GM23338 (cell line): ENCODE results near the gene CCDC27. TPM values are rescaled to one million over a fixed set of nuclear protein-coding genes. Genes with fewer than 3 reads are reported as not detected.
A peak's percentile ranks its signal among the peaks of the same experiment; 100 is the strongest.

Experiments used
- ATAC-seq: fragments of 200-7000 bp; cut with Tn5 transposase; 3 replicates; pipeline ENCODE4 v1.9.1; 2020
- DNase-seq: peaks from one replicate; pipeline ENCODE4 v3.0.0-alpha.2; 2015; ENCODE audit warnings: low spot score
- H2AFZ ChIP-seq: fragments of 200-600 bp; sonication (generic); 2 replicates; pipeline ENCODE4 v1.8.0; 2016; ENCODE audit warnings: antibody characterized with exemption, mild to moderate bottlenecking, moderate library complexity
- H3F3A ChIP-seq: fragments of 200-600 bp; sonication (generic); replicated peaks from 2 replicates; pipeline ENCODE4 v1.8.0; 2017; ENCODE audit warnings: antibody characterized with exemption, mixed run types, low read depth
- H3K27ac ChIP-seq: fragments of 200-600 bp; sonication (generic); 2 replicates; pipeline ENCODE4 v1.6.1; 2016; ENCODE audit warnings: low read depth
- H3K27me3 ChIP-seq: fragments of 200-600 bp; sonication (generic); 2 replicates; pipeline ENCODE4 v1.8.0; 2016; ENCODE audit warnings: mild to moderate bottlenecking, mixed run types, moderate library complexity; ENCODE audit not compliant: insufficient read depth
- H3K36me3 ChIP-seq: fragments of 200-600 bp; sonication (generic); 2 replicates; pipeline ENCODE4 v1.8.0; 2016; ENCODE audit warnings: mild to moderate bottlenecking; ENCODE audit not compliant: insufficient read depth
- H3K4me1 ChIP-seq: fragments of 200-600 bp; sonication (generic); 2 replicates; pipeline ENCODE4 v1.8.0; 2016; ENCODE audit warnings: mild to moderate bottlenecking, moderate library complexity; ENCODE audit not compliant: insufficient read depth
- H3K4me2 ChIP-seq: fragments of 200-600 bp; sonication (generic); 2 replicates; pipeline ENCODE4 v1.7.1; 2017; ENCODE audit warnings: mixed run types
- H3K4me3 ChIP-seq: fragments of 200-600 bp; sonication (generic); 2 replicates; pipeline ENCODE4 v1.6.1; 2016; ENCODE audit warnings: mixed run types
- H3K79me2 ChIP-seq: fragments of 200-600 bp; sonication (generic); replicated peaks from 2 replicates; pipeline ENCODE4 v1.8.0; 2017; ENCODE audit warnings: mild to moderate bottlenecking; ENCODE audit not compliant: insufficient read depth
- H3K9me2 ChIP-seq: fragments of 200-600 bp; sonication (generic); 2 replicates; pipeline ENCODE4 v1.8.0; 2017; ENCODE audit not compliant: insufficient read depth
- H4K20me1 ChIP-seq: fragments of 200-600 bp; sonication (generic); replicated peaks from 2 replicates; pipeline ENCODE4 v1.8.0; 2017; ENCODE audit warnings: mild to moderate bottlenecking; ENCODE audit not compliant: insufficient read depth
- H3K27ac Mint-ChIP-seq: 2 replicates; pipeline ENCODE4 v1.8.0; 2020; ENCODE audit warnings: inconsistent platforms, mild to moderate bottlenecking, moderate library complexity, mixed read lengths
- H3K27me3 Mint-ChIP-seq: 3 replicates; pipeline ENCODE4 v1.8.0; 2022; ENCODE audit warnings: low read depth, mild to moderate bottlenecking, moderate library complexity, mixed read lengths, inconsistent platforms; ENCODE audit not compliant: insufficient read depth, poor library complexity
- H3K36me3 Mint-ChIP-seq: 3 replicates; pipeline ENCODE4 v1.8.0; 2021; ENCODE audit warnings: low read depth, mild to moderate bottlenecking, inconsistent platforms, moderate library complexity, mixed read lengths
- H3K4me1 Mint-ChIP-seq: 3 replicates; pipeline ENCODE4 v1.8.0; 2020; ENCODE audit warnings: mild to moderate bottlenecking, inconsistent platforms, mixed read lengths
- H3K4me3 Mint-ChIP-seq: 3 replicates; pipeline ENCODE4 v1.8.0; 2021; ENCODE audit warnings: moderate library complexity, mild to moderate bottlenecking, inconsistent platforms, mixed read lengths
- H3K9me3 Mint-ChIP-seq: 3 replicates; pipeline ENCODE4 v1.8.0; 2020; ENCODE audit warnings: moderate library complexity, mild to moderate bottlenecking, inconsistent platforms, mixed read lengths
- CREB1 ChIP-seq: fragments of 250-450 bp; sonication (Bioruptor Pico); IDR thresholded peaks from 2 replicates; pipeline ENCODE4 v1.5.0; 2020; ENCODE audit warnings: low read depth, mild to moderate bottlenecking, moderate library complexity
- EZH2 ChIP-seq: fragments of 200-600 bp; sonication (generic); IDR thresholded peaks from one replicate; pipeline ENCODE4 v1.8.0; 2017; ENCODE audit warnings: antibody characterized with exemption, mild to moderate bottlenecking, low read depth; ENCODE audit not compliant: unreplicated experiment
- EZH2phosphoT487 ChIP-seq: fragments of 200-600 bp; sonication (generic); IDR thresholded peaks from one replicate; pipeline ENCODE4 v1.8.1; 2018; ENCODE audit warnings: antibody characterized with exemption; ENCODE audit not compliant: unreplicated experiment
- STAT1 ChIP-seq: IDR thresholded peaks from one replicate; pipeline ENCODE4 v1.6.1; 2016; ENCODE audit warnings: antibody characterized with exemption; ENCODE audit not compliant: unreplicated experiment
- ZNF331 ChIP-seq: fragments of 250-450 bp; sonication (Bioruptor Pico); IDR thresholded peaks from 2 replicates; pipeline ENCODE4 v1.5.0; 2020; ENCODE audit warnings: low read depth, mild to moderate bottlenecking, moderate library complexity
- polyA plus RNA-seq: library from polyadenylated mRNA; unstranded; fragments of >200 nt; fragmentation: Nextera tagmentation; extraction: Ambion mirVana; gene quantifications from 2 replicates; pipeline ENCODE4 v1.2.1, GENCODE V29; 2016
- total RNA-seq: library from RNA; depleted of rRNA; stranded (reverse); fragments of >200 nt; shearing (Covaris generic); gene quantifications from 2 replicates; pipeline ENCODE4 v1.2.3, GENCODE V29; 2014
- TF ChIP-seq, protein P1 (sequence below): IDR thresholded peaks from 2 replicates; pipeline ENCODE4 v1.6.1; 2016; ENCODE audit warnings: antibody characterized with exemption
- TF ChIP-seq, protein P2 (sequence below): fragments of 250-450 bp; sonication (Bioruptor Pico); IDR thresholded peaks from 2 replicates; pipeline ENCODE4 v1.5.0; 2020; ENCODE audit warnings: mild to moderate bottlenecking, moderate library complexity

The CCDC27 gene
- total and polyA plus RNA-seq, 2 experiments from 2014 or later: 0.18 to 0.45 TPM

DNA sequence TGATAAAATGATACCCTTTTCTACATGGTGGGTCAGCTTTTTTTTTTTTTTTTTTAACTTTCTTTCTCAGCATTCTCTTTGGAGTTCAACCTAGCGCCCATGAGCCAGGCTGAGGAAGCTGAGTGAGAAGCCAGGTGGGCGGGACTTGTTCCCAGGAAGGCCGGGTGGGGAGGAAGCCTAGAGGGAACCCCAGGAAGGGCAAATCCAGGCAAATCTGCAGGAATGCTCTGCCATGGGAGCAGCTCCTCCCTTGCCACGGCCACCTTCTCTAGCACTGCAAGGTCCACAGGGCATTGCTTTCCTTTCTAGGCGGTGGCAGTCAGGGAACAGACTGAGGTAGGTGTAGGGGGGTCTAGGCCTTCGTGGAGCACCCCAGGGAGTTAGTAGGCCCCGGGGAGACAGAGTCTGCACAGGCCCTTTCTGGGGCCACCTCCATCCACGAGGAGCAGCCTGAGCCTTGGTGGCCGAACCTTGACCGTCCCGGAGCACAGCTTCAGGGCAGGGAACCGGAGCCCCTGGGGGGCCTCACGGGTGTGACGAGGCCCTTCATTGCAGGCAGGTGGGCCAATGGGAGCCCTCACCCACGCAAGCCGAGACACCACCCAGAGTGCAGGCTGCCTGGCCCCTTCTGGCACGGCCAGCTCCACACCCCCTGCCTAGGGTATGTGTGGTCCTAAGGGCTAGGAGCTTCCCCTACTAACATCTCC lies 18.2 kb upstream of the CCDC27 start:
- Histone ChIP-seq H2AFZ (no peak overlapping the region), H3K27me3 (no peaks in the 10 kb centered on the region), H3K4me3 (no peak overlapping the region), H3K9me2 (no peaks in the 10 kb centered on the region), H3F3A (0 out of 2 replicates have a peak, but pooled peaks cover 6% of the 10 kb centered on the region), H3K27ac (no peak overlapping the region), H4K20me1 (peaks cover 9% of the 10 kb centered on the region; the same call in 1 of the 2 replicates), H3K4me2 (peak overlapping the region; percentile 82; the same call in 1 of the 2 replicates), H3K36me3 (peaks cover 8% of the 10 kb centered on the region; the same call in 1 of the 2 replicates), H3K4me1 (peaks cover 12% of the 10 kb centered on the region; the same call in 1 of the 2 replicates), H3K79me2 (no peaks in the 10 kb centered on the region)
- TF ChIP-seq, protein P1, sequence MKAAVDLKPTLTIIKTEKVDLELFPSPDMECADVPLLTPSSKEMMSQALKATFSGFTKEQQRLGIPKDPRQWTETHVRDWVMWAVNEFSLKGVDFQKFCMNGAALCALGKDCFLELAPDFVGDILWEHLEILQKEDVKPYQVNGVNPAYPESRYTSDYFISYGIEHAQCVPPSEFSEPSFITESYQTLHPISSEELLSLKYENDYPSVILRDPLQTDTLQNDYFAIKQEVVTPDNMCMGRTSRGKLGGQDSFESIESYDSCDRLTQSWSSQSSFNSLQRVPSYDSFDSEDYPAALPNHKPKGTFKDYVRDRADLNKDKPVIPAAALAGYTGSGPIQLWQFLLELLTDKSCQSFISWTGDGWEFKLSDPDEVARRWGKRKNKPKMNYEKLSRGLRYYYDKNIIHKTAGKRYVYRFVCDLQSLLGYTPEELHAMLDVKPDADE: no peak
- TF ChIP-seq, protein P2, sequence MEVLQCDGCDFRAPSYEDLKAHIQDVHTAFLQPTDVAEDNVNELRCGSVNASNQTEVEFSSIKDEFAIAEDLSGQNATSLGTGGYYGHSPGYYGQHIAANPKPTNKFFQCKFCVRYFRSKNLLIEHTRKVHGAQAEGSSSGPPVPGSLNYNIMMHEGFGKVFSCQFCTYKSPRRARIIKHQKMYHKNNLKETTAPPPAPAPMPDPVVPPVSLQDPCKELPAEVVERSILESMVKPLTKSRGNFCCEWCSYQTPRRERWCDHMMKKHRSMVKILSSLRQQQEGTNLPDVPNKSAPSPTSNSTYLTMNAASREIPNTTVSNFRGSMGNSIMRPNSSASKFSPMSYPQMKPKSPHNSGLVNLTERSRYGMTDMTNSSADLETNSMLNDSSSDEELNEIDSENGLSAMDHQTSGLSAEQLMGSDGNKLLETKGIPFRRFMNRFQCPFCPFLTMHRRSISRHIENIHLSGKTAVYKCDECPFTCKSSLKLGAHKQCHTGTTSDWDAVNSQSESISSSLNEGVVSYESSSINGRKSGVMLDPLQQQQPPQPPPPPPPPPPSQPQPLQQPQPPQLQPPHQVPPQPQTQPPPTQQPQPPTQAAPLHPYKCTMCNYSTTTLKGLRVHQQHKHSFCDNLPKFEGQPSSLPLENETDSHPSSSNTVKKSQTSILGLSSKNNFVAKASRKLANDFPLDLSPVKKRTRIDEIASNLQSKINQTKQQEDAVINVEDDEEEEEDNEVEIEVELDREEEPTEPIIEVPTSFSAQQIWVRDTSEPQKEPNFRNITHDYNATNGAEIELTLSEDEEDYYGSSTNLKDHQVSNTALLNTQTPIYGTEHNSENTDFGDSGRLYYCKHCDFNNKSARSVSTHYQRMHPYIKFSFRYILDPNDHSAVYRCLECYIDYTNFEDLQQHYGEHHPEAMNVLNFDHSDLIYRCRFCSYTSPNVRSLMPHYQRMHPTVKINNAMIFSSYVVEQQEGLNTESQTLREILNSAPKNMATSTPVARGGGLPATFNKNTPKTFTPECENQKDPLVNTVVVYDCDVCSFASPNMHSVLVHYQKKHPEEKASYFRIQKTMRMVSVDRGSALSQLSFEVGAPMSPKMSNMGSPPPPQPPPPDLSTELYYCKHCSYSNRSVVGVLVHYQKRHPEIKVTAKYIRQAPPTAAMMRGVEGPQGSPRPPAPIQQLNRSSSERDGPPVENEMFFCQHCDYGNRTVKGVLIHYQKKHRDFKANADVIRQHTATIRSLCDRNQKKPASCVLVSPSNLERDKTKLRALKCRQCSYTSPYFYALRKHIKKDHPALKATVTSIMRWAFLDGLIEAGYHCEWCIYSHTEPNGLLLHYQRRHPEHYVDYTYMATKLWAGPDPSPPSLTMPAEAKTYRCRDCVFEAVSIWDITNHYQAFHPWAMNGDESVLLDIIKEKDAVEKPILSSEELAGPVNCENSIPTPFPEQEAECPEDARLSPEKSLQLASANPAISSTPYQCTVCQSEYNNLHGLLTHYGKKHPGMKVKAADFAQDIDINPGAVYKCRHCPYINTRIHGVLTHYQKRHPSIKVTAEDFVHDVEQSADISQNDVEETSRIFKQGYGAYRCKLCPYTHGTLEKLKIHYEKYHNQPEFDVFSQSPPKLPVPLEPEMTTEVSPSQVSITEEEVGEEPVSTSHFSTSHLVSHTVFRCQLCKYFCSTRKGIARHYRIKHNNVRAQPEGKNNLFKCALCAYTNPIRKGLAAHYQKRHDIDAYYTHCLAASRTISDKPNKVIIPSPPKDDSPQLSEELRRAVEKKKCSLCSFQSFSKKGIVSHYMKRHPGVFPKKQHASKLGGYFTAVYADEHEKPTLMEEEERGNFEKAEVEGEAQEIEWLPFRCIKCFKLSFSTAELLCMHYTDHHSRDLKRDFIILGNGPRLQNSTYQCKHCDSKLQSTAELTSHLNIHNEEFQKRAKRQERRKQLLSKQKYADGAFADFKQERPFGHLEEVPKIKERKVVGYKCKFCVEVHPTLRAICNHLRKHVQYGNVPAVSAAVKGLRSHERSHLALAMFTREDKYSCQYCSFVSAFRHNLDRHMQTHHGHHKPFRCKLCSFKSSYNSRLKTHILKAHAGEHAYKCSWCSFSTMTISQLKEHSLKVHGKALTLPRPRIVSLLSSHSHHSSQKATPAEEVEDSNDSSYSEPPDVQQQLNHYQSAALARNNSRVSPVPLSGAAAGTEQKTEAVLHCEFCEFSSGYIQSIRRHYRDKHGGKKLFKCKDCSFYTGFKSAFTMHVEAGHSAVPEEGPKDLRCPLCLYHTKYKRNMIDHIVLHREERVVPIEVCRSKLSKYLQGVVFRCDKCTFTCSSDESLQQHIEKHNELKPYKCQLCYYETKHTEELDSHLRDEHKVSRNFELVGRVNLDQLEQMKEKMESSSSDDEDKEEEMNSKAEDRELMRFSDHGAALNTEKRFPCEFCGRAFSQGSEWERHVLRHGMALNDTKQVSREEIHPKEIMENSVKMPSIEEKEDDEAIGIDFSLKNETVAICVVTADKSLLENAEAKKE: no peak
- TF ChIP-seq EZH2phosphoT487 (no peak), CREB1 (CRISPR knock-in tag) (no peak), STAT1 (no peak), ZNF331 (no peak), EZH2 (no peak)
- peaks cover 6% of the 10 kb centered on the region for H3K27me3 Mint-ChIP-seq
- 0 out of 3 replicates have a peak overlapping the region, but pooled peaks have one; percentile 65 for H3K4me3 Mint-ChIP-seq
- DNase-seq: peak; percentile 52
- peaks cover 12% of the 10 kb centered on the region for H3K4me1 Mint-ChIP-seq
- ATAC-seq: peak; percentile 13
- no peak overlapping the region for H3K27ac Mint-ChIP-seq
- H3K9me3 Mint-ChIP-seq: no peaks in the 10 kb centered on the region
- H3K36me3 Mint-ChIP-seq: peaks cover 19% of the 10 kb centered on the region; the same call in 2 of the 3 replicates
